Activated T-helper 2 cell treated with anti-CD3 and anti-CD28 coated beads, Interferon-gamma antibody, Interleukin-2, Interleukin-4, amounts not matched to agents 10 μg/mL and 5 μg/mL and 100 μg/mL, durations not matched to agents 14 hours and 24 hours and 36 hours (primary cell): ENCODE measurements around the gene SAMD7. TPM values are rescaled to one million over a fixed set of nuclear protein-coding genes. Genes with fewer than 3 reads are reported as not detected.
A peak's percentile ranks its signal among the peaks of the same experiment; 100 is the strongest.

ENCODE experiments used
- DNase-seq: peaks from one replicate; pipeline ENCODE4 v3.0.0; 2021; ENCODE audit warnings: low spot score
- H3K27ac Mint-ChIP-seq: one replicate; pipeline ENCODE4 v1.8.0; 2021; ENCODE audit warnings: mixed read lengths
- H3K27me3 Mint-ChIP-seq: one replicate; pipeline ENCODE4 v1.8.0; 2021; ENCODE audit warnings: low read depth, mixed read lengths
- H3K36me3 Mint-ChIP-seq: one replicate; pipeline ENCODE4 v1.8.0; 2021; ENCODE audit warnings: low read depth, mixed read lengths
- H3K4me1 Mint-ChIP-seq: one replicate; pipeline ENCODE4 v1.8.0; 2021; ENCODE audit warnings: low read depth, mixed read lengths
- H3K4me3 Mint-ChIP-seq: one replicate; pipeline ENCODE4 v1.8.0; 2021; ENCODE audit warnings: low read depth, mild to moderate bottlenecking, moderate library complexity, mixed read lengths
- H3K9me3 Mint-ChIP-seq: one replicate; pipeline ENCODE4 v1.8.0; 2021; ENCODE audit warnings: mixed read lengths
- intact Hi-C: fragments of 100-400 bp; cut with micrococcal nuclease; formaldehyde crosslinking; loops from one replicate; pipeline ENCODE4 v1.15.1; 2023
- total RNA-seq: library from RNA; stranded (reverse); gene quantifications from 2 replicates; pipeline ENCODE4 v1.2.3, GENCODE V29; 2022

Gene SAMD7
- total RNA-seq, 1 donor from 2014 or later: not detected

GRCh38 chr3:169929830-169930519, 18.6 kb downstream of the SAMD7 start:
- no peak for DNase-seq
- H3K4me1 Mint-ChIP-seq: peaks cover 3% of the 10 kb centered on the region
- H3K9me3 Mint-ChIP-seq: no peaks in the 10 kb centered on the region
- H3K4me3 Mint-ChIP-seq: no peak overlapping the region
- intact Hi-C loops: no loop called here
- H3K27me3 Mint-ChIP-seq: peaks cover 12% of the 10 kb centered on the region
- H3K27ac Mint-ChIP-seq: no peak overlapping the region
- no peaks in the 10 kb centered on the region for H3K36me3 Mint-ChIP-seq

DNA sequence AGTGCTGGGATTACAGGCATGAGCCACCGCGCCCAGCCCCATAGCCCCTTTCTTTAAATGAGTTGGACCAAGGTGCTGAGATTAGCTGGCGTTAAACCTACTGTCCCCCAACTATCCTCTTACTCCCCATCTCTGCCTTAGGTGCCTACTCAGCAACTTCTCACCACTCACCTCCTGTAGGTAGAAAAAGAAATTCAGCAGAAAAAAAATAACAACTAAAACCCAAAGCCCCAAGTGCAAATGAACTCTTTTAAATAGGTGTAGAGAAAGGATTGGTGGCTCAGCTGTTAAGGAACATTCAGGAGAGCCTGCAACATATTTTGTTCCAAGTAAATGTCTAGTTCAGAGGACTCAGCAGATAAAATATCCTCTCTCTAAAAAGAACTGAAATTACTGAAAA, 19.5 kb downstream of the SAMD7 start:
- intact Hi-C loops: no loop called here
- no peak for DNase-seq
- no peaks in the 10 kb centered on the region for H3K9me3 Mint-ChIP-seq
- H3K4me3 Mint-ChIP-seq: no peak overlapping the region
- H3K27me3 Mint-ChIP-seq: peaks cover 20% of the 10 kb centered on the region
- no peak overlapping the region for H3K27ac Mint-ChIP-seq
- peaks cover 3% of the 10 kb centered on the region for H3K4me1 Mint-ChIP-seq
- H3K36me3 Mint-ChIP-seq: no peaks in the 10 kb centered on the region

DNA sequence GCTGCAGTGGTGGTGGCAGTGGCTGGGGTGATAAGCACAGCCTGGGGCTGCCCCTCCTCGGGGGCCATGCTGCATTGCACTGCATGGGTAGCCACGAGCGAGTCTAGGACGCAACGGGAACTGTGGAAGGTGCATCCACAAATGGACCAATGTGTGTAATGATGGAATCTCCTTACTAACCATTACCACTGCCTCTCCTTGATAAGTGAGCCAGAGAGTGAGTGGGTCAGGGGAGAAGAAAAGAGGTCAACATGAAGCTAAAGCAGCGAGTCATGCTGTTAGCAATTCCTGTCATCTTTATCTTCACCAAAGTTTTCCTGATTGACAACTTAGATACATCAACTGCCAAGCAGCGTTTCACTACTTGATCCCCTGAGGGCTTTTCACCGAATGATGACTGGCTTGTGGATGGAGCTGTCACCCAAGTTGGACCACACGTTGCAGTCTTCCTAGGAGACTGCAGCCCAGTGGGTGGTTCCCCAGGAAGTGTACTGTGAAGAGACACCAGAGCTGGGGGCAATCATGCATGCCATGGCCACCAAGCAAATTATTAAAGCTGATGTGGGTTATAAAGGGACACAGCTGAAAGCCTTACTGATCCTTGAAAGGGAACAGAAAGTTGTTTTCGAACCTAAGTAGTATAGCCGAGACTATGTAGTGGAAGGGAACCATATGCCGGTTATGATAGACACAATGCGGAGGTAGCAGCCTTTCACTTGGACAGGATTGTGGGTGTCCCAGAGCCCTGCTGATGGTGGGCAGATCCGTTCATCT, 20.6 kb downstream of the SAMD7 start:
- Mint-ChIP-seq H3K4me1 (peaks cover 3% of the 10 kb centered on the region), H3K27ac (no peak overlapping the region), H3K9me3 (no peaks in the 10 kb centered on the region), H3K4me3 (no peak overlapping the region), H3K27me3 (peaks cover 22% of the 10 kb centered on the region), H3K36me3 (no peaks in the 10 kb centered on the region)
- intact Hi-C loops: no loop called here
- DNase-seq: no peak

- DNase-seq: no peak
- Mint-ChIP-seq H3K4me1 (peaks cover 7% of the 10 kb centered on the region), H3K27ac (no peak overlapping the region), H3K27me3 (peaks cover 22% of the 10 kb centered on the region), H3K9me3 (no peaks in the 10 kb centered on the region), H3K36me3 (no peaks in the 10 kb centered on the region), H3K4me3 (no peak overlapping the region)
- intact Hi-C loops: no loop called here
Measured at GRCh38 chr3:169939320-169939719, 27.9 kb downstream of the SAMD7 start.

DNA sequence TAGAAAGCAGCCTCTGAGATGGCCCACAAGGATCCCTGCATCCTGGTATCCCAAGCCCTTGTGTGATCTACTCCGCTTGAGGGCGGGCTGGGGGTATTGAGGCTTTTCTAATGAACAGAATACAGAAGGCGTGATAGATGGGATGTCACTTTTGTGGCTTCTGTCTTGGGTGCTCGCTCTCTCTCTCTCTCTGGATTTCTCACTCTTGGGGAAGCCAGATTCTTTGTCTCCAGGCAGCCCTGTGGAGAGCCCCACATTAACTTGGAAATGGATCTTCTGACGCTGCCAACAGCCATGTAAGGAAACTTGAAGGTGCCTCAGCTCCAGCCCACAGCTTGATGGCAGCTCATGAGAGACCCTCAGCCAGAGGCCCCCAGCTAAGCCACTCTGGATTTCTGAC, 28.4 kb downstream of the SAMD7 start:
- Mint-ChIP-seq H3K4me3 (no peak overlapping the region), H3K36me3 (no peaks in the 10 kb centered on the region), H3K27me3 (peaks cover 19% of the 10 kb centered on the region), H3K4me1 (peaks cover 7% of the 10 kb centered on the region), H3K9me3 (no peaks in the 10 kb centered on the region), H3K27ac (no peak overlapping the region)
- DNase-seq: no peak
- intact Hi-C loops: no loop called here

GRCh38 chr3:169940470-169941181, 29.3 kb downstream of the SAMD7 start:
- H3K27ac Mint-ChIP-seq: no peak overlapping the region
- peaks cover 14% of the 10 kb centered on the region for H3K4me1 Mint-ChIP-seq
- intact Hi-C loops: no loop called here
- no peaks in the 10 kb centered on the region for H3K36me3 Mint-ChIP-seq
- H3K4me3 Mint-ChIP-seq: no peak overlapping the region
- H3K9me3 Mint-ChIP-seq: no peaks in the 10 kb centered on the region
- H3K27me3 Mint-ChIP-seq: peaks cover 12% of the 10 kb centered on the region
- no peak for DNase-seq

DNA sequence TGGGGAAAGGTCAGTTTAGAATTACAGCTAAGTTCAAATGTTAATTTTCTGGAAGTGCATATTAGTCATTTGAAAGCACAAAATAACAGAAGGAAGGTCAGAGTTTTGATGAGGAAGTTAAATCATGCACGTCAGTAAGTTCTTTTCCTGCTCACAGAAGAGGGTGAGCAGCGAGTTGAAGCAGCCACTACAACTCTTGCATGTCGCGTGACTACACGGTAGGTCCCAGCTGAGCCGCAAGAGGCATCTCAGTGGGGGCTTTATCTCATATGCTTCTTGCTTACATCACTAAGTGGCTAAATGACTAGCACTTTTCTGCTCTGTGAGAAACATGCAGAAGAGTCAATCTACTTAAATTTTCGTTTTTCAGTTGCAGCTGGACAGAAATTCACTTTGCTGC, 33.9 kb downstream of the SAMD7 start:
- H3K36me3 Mint-ChIP-seq: no peaks in the 10 kb centered on the region
- peaks cover 2% of the 10 kb centered on the region for H3K27me3 Mint-ChIP-seq
- H3K4me1 Mint-ChIP-seq: peaks cover 23% of the 10 kb centered on the region
- H3K27ac Mint-ChIP-seq: peak overlapping the region; percentile 47
- no peaks in the 10 kb centered on the region for H3K9me3 Mint-ChIP-seq
- intact Hi-C loops: loop anchor here (1.0 kb wide), 1 partner anchor 21 kb away; the partner anchor contains the start of gene SEC62
- DNase-seq: peak; percentile 38
- peak overlapping the region; percentile 35 for H3K4me3 Mint-ChIP-seq

- Mint-ChIP-seq H3K9me3 (no peaks in the 10 kb centered on the region), H3K4me1 (peaks cover 20% of the 10 kb centered on the region), H3K27ac (no peak overlapping the region), H3K36me3 (no peaks in the 10 kb centered on the region), H3K4me3 (no peak overlapping the region), H3K27me3 (peaks cover 2% of the 10 kb centered on the region)
- intact Hi-C loops: no loop called here
- no peak for DNase-seq
Measured at GRCh38 chr3:169946336-169946735, 35.0 kb downstream of the SAMD7 start.

- H3K27ac Mint-ChIP-seq: no peak overlapping the region
- H3K4me1 Mint-ChIP-seq: peaks cover 21% of the 10 kb centered on the region
- H3K27me3 Mint-ChIP-seq: no peaks in the 10 kb centered on the region
- no peak for DNase-seq
- H3K36me3 Mint-ChIP-seq: no peaks in the 10 kb centered on the region
- intact Hi-C loops: no loop called here
- no peak overlapping the region for H3K4me3 Mint-ChIP-seq
- H3K9me3 Mint-ChIP-seq: no peaks in the 10 kb centered on the region
Measured at GRCh38 chr3:169948559-169949448, 37.4 kb downstream of the SAMD7 start.

DNA sequence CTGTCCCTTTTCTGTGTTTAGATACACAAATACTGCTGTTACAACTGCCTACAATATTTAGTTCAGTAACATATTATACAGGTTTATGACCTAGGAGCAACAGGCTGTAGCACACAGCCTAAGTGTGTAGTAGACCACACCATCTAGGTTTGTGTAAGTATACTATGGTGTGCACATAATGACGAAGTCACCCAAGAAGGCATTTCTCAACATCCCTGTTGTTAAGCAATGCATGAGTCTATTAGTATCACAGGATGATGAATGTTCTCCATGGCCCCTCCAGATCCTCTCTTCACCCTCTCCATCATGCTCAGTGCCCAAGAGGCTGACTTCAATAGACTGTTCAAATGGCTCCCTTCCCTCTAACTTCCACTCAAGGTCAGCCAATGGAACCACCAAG, 40.7 kb downstream of the SAMD7 start:
- no peak overlapping the region for H3K27ac Mint-ChIP-seq
- no peaks in the 10 kb centered on the region for H3K9me3 Mint-ChIP-seq
- H3K4me3 Mint-ChIP-seq: no peak overlapping the region
- intact Hi-C loops: no loop called here
- H3K36me3 Mint-ChIP-seq: no peaks in the 10 kb centered on the region
- H3K4me1 Mint-ChIP-seq: peaks cover 15% of the 10 kb centered on the region
- peaks cover 1% of the 10 kb centered on the region for H3K27me3 Mint-ChIP-seq
- DNase-seq: no peak

DNA sequence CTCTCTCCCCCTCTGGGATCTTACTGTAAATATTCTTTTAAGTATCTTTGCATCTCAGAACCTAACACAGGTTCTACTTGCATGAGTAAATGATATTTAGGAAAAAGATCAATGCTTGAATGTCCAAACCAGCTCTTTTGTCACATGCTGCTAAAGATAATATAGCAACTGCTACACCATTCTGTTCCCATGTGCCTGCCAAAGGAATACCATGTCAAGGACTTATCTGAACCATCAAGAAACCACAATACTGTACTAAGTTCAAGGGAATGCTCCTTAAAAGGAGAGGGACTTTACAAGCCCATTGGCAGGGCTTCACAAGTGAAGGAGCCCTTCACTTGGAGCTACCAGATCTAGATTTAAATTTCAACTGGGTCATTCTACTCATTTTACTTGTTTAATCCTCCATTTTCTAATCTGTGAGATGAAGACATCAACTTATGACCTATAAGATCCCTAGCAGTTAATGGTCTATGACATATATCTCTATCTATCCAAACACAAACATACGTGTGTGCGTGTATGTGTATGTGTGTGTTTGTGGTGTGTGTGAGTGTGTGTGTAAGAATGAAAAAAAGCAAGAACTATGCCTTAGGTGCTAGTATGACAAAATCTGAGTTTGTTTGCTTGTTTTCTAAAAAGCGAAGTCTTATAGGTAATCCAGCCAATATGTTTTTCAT, 42.2 kb downstream of the SAMD7 start:
- intact Hi-C loops: no loop called here
- H3K9me3 Mint-ChIP-seq: no peaks in the 10 kb centered on the region
- peaks cover 4% of the 10 kb centered on the region for H3K27me3 Mint-ChIP-seq
- H3K4me3 Mint-ChIP-seq: no peak overlapping the region
- DNase-seq: no peak
- H3K27ac Mint-ChIP-seq: no peak overlapping the region
- no peaks in the 10 kb centered on the region for H3K36me3 Mint-ChIP-seq
- peaks cover 12% of the 10 kb centered on the region for H3K4me1 Mint-ChIP-seq
